ENCODE data around the gene WWOX.

DNA sequence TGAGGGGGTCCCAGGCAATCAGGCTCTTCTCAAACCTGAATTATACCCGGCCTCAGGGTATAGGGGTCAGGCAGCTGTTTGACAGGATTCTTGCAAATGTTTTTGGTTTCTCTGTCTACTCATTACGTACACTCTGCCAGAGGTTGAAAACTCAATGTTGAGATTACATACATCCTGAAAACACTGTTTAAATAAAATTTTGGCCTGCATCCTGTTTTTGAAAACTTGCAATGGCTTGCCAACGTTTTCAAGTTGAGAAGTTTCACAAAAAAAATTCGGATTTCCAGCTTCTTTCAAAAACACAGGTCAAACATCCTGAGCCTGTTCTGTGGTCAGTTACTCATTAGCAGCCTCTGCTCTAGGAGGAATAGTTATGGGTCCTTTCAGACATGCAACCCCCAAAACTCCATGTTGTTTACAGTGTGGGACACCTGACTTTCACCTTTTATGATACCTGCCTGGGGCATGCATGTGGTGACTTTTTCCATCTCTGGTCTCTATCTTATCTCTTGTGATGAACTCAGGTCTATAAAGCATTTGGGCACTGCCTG is 577.8 kb downstream of the WWOX start:
- TF ChIP-seq CTCF (IDR thresholded peaks at IDR 0.05; ENCODE audit: low read length) = no peak
- no peak for TF ChIP-seq EZH2 (optimal IDR thresholded peaks at IDR 0.05; ENCODE audit: low read depth, low read length)
- no peak for TF ChIP-seq EZH2phosphoT487 (IDR thresholded peaks at IDR 0.05; ENCODE audit: low read length)

Data from MM.1S (cell line).